Thyroid gland (tissue), 4 donors: ENCODE results near the gene NIPSNAP2. TPM values are rescaled to one million over a fixed set of nuclear protein-coding genes. Genes with fewer than 3 reads are reported as not detected.
"Not testable (repeated sequence)": the region's sequence is repeated elsewhere in the genome, so short reads cannot be mapped to it uniquely, and the experiment has no call there.

Experiments used
- DNase-seq, 2 donors: peaks; one replicate each; pipeline ENCODE4 v3.0.0-alpha.2; 2019
- H3K27ac ChIP-seq, 3 donors: fragments of 200-600 bp; sonication (generic); 1 replicate in 2 of 3; 2 replicates in 1 of 3; pipeline ENCODE4 v1.5.1; 2016 to 2019; ENCODE audit warnings: mild to moderate bottlenecking in 1 of 3, moderate library complexity in 1 of 3
- H3K27me3 ChIP-seq: fragments of 200-600 bp; sonication (generic); one replicate; pipeline ENCODE4 v1.5.1; 2019
- H3K36me3 ChIP-seq, 2 donors: fragments of 200-600 bp; sonication (generic); one replicate each; pipeline ENCODE4 v1.5.1; 2016 to 2019
- H3K4me1 ChIP-seq, 2 donors: fragments of 200-600 bp; sonication (generic); one replicate each; pipeline ENCODE4 v1.5.1; 2017 to 2019
- H3K4me3 ChIP-seq, 3 donors: fragments of 200-600 bp; sonication (generic); replicated peaks in 1 of 3; 1 replicate in 2 of 3; 2 replicates in 1 of 3; pipeline ENCODE4 v1.5.1; 2016; ENCODE audit warnings: mild to moderate bottlenecking in 1 of 3
- H3K9me3 ChIP-seq: fragments of 200-600 bp; sonication (generic); one replicate; pipeline ENCODE4 v1.5.1; 2017
- POLR2A ChIP-seq, 2 donors: fragments of 450-650 bp; IDR thresholded peaks; one replicate each; pipeline ENCODE4 v1.6.1; 2017; ENCODE audit warnings: antibody characterized with exemption in 2 of 2, mild to moderate bottlenecking in 2 of 2, moderate library complexity in 1 of 2
- WGBS, 2 donors: methylation state at CpG; one replicate each; pipeline ENCODE4 v1.1.5; 2017; 5-methylcytosine and 5-hydroxymethylcytosine counted together
- intact Hi-C: fragments of 100-400 bp; cut with DNase I; formaldehyde crosslinking; loops from one replicate; pipeline ENCODE4 v1.15.1; 2023
- total RNA-seq, 4 donors: library from RNA; depleted of rRNA; stranded (reverse); fragments of >200 nt; gene quantifications; one replicate each; pipeline ENCODE4 v1.2.3, GENCODE V29; 2016
- TF ChIP-seq, protein P1 (sequence below), 6 experiments: fragments of 200-600 bp in 3 of 6; fragments of 450-650 bp in 3 of 6; sonication (generic) in 3 of 6; IDR thresholded peaks; one replicate each; pipeline ENCODE4 v1.5.1; 2016 to 2019; ENCODE audit warnings: antibody characterized with exemption in 6 of 6, mild to moderate bottlenecking in 2 of 6, inconsistent platforms in 1 of 6, moderate library complexity in 1 of 6

NIPSNAP2 gene
- total RNA-seq, 4 donors from 2014 or later: 142 to 203 (median 175) TPM

DNA sequence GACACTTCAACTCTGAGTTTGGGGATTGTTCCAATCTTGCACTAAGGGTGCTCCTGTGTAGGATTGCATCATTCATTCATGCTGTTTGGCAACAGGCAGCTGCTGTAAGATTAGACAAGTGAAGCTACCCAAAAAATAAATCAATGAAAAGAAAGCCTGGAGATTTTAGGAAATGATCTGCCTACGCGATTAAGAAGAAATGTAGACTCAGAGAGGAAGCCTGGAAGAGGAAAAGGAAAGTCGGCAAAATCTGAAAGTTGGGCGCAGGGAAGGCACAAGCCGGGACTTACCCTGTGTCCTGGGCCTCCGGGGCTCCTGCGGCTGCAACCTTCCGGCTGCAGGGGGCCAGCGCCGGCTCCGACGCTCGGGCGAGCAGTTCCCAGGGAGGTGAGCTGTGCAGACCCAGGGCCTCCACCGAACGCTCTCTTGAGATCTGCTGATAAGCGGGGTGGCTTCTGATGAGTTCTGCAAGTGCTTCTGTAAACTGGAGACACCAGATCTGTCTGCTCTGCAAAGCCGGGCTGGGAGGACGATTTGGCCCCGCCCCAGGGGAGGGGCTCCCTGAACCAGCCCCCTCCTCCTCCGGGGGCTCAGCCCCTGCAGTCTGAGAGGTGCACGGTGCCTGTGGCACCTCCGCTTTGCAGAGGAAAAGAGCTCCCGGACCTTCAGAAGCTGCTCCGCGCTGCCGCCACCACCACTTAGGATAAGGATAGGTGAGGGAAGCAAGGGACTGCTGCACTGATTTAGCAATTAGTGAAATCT, 69.5 kb downstream of the NIPSNAP2 start:
- Histone ChIP-seq H3K27ac (no peak overlapping the region), H3K4me3 (peak overlapping the region; percentile 42 to 71 (median 65)), H3K27me3 (no peaks in the 10 kb centered on the region), H3K9me3 (no peaks in the 10 kb centered on the region), H3K36me3 (no peaks in the 10 kb centered on the region), H3K4me1 (no peaks in the 10 kb centered on the region)
- intact Hi-C loops: no loop called here
- peak; percentile 64 to 67 for DNase-seq
- TF ChIP-seq, protein P1, sequence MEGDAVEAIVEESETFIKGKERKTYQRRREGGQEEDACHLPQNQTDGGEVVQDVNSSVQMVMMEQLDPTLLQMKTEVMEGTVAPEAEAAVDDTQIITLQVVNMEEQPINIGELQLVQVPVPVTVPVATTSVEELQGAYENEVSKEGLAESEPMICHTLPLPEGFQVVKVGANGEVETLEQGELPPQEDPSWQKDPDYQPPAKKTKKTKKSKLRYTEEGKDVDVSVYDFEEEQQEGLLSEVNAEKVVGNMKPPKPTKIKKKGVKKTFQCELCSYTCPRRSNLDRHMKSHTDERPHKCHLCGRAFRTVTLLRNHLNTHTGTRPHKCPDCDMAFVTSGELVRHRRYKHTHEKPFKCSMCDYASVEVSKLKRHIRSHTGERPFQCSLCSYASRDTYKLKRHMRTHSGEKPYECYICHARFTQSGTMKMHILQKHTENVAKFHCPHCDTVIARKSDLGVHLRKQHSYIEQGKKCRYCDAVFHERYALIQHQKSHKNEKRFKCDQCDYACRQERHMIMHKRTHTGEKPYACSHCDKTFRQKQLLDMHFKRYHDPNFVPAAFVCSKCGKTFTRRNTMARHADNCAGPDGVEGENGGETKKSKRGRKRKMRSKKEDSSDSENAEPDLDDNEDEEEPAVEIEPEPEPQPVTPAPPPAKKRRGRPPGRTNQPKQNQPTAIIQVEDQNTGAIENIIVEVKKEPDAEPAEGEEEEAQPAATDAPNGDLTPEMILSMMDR (IDR thresholded peaks at IDR 0.05): peak in 4 of 6 experiments; percentile 19 to 42 (median 34)
- TF ChIP-seq POLR2A (IDR thresholded peaks at IDR 0.05): peak in 1 of 2 donors; percentile 54
- 1 to 4% methylated on average over 10 to 24 of the region's 27 CpGs for WGBS, 2 donors

DNA sequence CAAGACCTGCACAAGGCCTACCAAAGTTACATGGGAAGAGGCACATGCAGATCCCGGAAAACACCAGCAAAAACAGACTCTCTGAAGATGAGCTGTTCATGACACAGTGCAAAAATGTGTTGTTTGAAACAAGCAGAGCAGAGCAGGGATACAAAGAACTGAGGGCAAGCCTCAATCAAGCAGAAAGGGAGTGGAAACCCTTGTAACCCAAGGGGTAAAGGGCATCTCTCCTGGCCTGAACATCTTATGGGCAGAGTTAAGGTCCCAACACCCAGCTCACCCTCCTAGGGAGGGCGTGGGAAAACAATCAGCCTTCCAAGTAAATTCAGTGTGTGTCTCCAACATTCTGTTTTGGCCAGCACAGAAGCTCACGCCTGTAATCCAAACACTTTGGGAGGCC, 76.3 kb downstream of the NIPSNAP2 start:
- H3K36me3 ChIP-seq: no peaks in the 10 kb centered on the region
- H3K4me3 ChIP-seq: no peak overlapping the region
- H3K27ac ChIP-seq: no peak overlapping the region
- DNase-seq: no peak
- H3K27me3 ChIP-seq: no peaks in the 10 kb centered on the region
- intact Hi-C loops: no loop called here
- no peaks in the 10 kb centered on the region for H3K9me3 ChIP-seq
- TF ChIP-seq, protein P1 (IDR thresholded peaks at IDR 0.05): no peak
- TF ChIP-seq POLR2A (IDR thresholded peaks at IDR 0.05): no peak
- H3K4me1 ChIP-seq: no peaks in the 10 kb centered on the region
- WGBS, 2 donors: 99% methylated on average over 3 of the region's 3 CpGs

DNA sequence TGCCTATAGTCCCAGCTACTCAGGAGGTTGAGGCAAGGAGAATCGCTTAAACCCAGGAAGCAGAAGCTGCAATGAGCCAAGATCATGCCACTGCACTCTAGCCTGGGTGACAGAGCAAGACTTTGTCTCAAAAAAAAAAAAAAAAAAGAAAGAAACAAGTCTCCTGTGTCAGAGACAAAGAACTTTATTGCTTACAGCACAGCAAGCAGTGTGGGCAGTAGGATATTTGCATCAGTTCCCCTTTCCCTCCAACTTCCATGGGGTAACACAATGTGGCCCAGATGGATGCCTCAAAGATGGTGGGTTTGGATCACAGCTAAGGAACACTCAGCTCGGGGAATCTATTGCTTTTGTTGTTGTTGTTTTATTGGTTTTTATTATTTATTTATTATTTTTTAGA, 81.4 kb downstream of the NIPSNAP2 start:
- H3K27ac ChIP-seq, H3K9me3 ChIP-seq, DNase-seq, H3K27me3 ChIP-seq, H3K4me3 ChIP-seq, intact Hi-C loops, H3K36me3 ChIP-seq: not testable (repeated sequence)
- WGBS, 2 donors: 92 to 98% methylated on average over 2 of the region's 2 CpGs
- H3K4me1 ChIP-seq: peaks cover 15 to 22% of the 10 kb centered on the region in 2 donors

DNA sequence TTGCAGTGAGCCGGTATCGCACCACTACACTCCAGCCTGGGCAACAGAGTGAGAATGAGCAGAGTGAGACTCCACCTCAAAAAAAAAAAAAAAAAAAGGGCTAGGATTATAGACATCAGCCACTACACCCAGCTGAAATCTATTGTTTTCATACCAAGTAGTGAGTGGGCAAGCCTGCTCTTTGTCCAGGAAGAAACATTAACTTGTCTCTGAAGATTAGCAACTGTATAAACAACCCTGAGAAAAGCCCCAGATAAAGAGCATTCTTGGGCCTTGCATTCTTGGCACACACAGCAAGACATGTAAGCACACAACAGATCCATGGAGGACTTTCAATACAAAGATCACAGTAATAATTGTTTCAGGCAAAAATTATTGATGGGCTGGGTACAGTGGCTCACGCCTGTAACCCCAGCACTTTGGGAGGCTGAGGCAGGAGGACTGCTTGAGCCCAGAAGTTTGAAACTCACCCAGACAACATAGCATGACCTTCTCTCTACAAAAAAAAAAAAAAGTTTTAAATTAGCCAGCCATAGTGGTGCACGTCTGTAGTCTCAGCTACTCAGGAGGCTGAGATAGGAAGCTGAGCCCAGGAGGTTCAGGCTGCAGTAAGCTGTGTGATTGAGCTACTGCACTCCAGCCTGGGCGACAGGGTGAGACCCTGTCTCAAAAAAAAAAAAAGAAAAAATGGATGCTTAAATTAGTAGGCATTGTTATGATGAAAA, 82.5 kb downstream of the NIPSNAP2 start:
- Histone ChIP-seq H3K36me3 (no peaks in the 10 kb centered on the region), H3K27me3 (no peaks in the 10 kb centered on the region), H3K4me3 (no peak overlapping the region), H3K9me3 (no peaks in the 10 kb centered on the region), H3K4me1 (peaks cover 16 to 23% of the 10 kb centered on the region in 2 donors), H3K27ac (peak overlapping the region; percentile 60 to 65 (median 61))
- intact Hi-C loops: no loop called here
- DNase-seq: peak; percentile 42 to 51
- TF ChIP-seq POLR2A (IDR thresholded peaks at IDR 0.05): no peak
- TF ChIP-seq, protein P1 (IDR thresholded peaks at IDR 0.05): no peak
- WGBS, 2 donors: 29 to 49% methylated on average over 5 of the region's 5 CpGs

DNA sequence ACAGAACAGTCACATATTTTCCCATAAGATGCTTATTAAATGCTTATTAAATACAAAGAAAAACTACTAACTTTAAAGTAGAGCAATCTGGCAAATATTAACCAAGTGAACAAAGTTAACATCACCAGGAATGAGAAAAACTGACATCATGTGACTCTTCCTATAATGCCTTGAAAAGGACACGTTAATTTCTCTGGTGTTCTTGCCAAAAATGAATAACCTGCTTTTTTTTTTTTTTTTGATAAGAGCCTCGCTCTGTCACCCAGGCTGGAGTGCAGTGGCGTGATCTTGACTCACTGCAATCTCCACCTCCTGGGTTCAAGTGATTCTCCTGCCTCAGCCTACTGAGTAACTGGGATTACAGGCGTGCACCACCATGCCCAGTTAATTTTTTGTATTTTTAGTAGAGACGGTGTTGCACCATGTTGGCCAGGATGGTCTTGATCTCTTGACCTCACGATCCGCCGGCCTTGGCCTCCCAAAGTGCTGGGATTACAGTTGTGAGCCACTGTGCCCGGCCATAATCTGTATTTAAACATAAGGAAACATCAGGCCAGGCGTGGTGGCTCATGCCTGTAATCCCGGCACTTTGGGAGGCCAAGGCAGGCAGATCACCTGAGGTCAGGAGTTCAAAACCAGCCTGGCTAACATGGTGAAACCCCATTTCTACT, 83.2 kb downstream of the NIPSNAP2 start:
- peak overlapping the region; percentile 32 to 61 (median 60) for H3K27ac ChIP-seq
- peaks cover 21 to 28% of the 10 kb centered on the region in 2 donors for H3K4me1 ChIP-seq
- WGBS, 2 donors: 81% methylated on average over 9 to 11 of the region's 11 CpGs

More for the DNA sequence above, 83.2 kb downstream of the NIPSNAP2 start:
- intact Hi-C loops, DNase-seq, H3K27me3 ChIP-seq, H3K36me3 ChIP-seq, H3K9me3 ChIP-seq, H3K4me3 ChIP-seq: not testable (repeated sequence)
